Ascending aorta (tissue), 2 donors: Measurements from ENCODE around the gene LBR. TPM values are rescaled to one million over a fixed set of nuclear protein-coding genes. Genes with fewer than 3 reads are reported as not detected.

Experiments
- DNase-seq, 2 donors: peaks; one replicate each; pipeline ENCODE4 v3.0.0-alpha.2; 2019; ENCODE audit warnings: low spot score in 2 of 2
- H3K27ac ChIP-seq, 2 donors: fragments of 200-600 bp; sonication (generic); one replicate each; pipeline ENCODE4 v1.5.1; 2016 to 2017; ENCODE audit warnings: mild to moderate bottlenecking in 1 of 2
- H3K27me3 ChIP-seq: fragments of 200-600 bp; sonication (generic); one replicate; pipeline ENCODE4 v1.5.1; 2017
- H3K36me3 ChIP-seq, 2 donors: fragments of 200-600 bp; sonication (generic); one replicate each; pipeline ENCODE4 v1.5.1; 2016
- H3K4me1 ChIP-seq, 2 donors: fragments of 200-600 bp; sonication (generic); one replicate each; pipeline ENCODE4 v1.5.1; 2016 to 2017; ENCODE audit warnings: mild to moderate bottlenecking in 1 of 2
- H3K4me3 ChIP-seq, 2 donors: fragments of 200-600 bp; sonication (generic); one replicate each; pipeline ENCODE4 v1.5.1; 2016 to 2017; ENCODE audit warnings: mild to moderate bottlenecking in 1 of 2
- H3K9me3 ChIP-seq, 2 donors: fragments of 200-600 bp; sonication (generic); one replicate each; pipeline ENCODE4 v1.5.1; 2016
- intact Hi-C: fragments of 100-400 bp; cut with DNase I; formaldehyde crosslinking; loops from one replicate; pipeline ENCODE4 v1.15.1; 2023
- total RNA-seq: library from RNA; depleted of rRNA; stranded (reverse); fragments of >200 nt; gene quantifications from one replicate; pipeline ENCODE4 v1.1.0, GENCODE V29; 2016
- TF ChIP-seq, protein P1 (sequence below), 3 experiments: fragments of 200-600 bp in 2 of 3; fragments of 450-650 bp in 1 of 3; sonication (generic) in 2 of 3; IDR thresholded peaks; one replicate each; pipeline ENCODE4 v1.5.1; 2016 to 2019; ENCODE audit warnings: antibody characterized with exemption in 3 of 3, mild to moderate bottlenecking in 1 of 3, moderate library complexity in 1 of 3

Gene LBR
- total RNA-seq, 1 donor from 2014 or later, result 21.1 TPM

DNA sequence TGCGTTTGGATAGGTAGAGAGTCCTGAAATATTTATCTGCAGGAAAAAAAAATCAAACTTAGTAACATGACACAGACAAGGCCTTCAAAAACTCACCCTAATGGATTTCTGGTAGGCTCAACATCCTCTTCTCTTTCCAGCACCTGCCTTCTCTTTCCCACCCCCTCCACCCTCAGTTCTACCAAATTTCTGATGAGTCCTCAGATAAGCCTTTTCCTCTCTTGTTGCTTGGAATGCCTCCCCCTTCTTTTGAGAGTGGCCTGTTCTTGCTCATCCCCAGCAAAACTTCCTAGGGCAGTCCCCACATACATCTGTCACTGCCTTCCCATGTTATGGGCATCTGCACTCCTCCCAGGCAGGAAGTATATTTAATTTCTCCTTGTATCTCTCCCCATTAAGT lies 7.6 kb upstream of the LBR start:
- no peaks in the 10 kb centered on the region for H3K27me3 ChIP-seq
- no peaks in the 10 kb centered on the region for H3K9me3 ChIP-seq
- H3K36me3 ChIP-seq, result no peaks in the 10 kb centered on the region
- H3K4me1 ChIP-seq, result no peaks in the 10 kb centered on the region
- TF ChIP-seq, protein P1, sequence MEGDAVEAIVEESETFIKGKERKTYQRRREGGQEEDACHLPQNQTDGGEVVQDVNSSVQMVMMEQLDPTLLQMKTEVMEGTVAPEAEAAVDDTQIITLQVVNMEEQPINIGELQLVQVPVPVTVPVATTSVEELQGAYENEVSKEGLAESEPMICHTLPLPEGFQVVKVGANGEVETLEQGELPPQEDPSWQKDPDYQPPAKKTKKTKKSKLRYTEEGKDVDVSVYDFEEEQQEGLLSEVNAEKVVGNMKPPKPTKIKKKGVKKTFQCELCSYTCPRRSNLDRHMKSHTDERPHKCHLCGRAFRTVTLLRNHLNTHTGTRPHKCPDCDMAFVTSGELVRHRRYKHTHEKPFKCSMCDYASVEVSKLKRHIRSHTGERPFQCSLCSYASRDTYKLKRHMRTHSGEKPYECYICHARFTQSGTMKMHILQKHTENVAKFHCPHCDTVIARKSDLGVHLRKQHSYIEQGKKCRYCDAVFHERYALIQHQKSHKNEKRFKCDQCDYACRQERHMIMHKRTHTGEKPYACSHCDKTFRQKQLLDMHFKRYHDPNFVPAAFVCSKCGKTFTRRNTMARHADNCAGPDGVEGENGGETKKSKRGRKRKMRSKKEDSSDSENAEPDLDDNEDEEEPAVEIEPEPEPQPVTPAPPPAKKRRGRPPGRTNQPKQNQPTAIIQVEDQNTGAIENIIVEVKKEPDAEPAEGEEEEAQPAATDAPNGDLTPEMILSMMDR (IDR thresholded peaks at IDR 0.05), result no peak
- H3K4me3 ChIP-seq, result no peak overlapping the region
- H3K27ac ChIP-seq, result no peak overlapping the region
- no peak for DNase-seq
- intact Hi-C loops, result no loop called here

DNA sequence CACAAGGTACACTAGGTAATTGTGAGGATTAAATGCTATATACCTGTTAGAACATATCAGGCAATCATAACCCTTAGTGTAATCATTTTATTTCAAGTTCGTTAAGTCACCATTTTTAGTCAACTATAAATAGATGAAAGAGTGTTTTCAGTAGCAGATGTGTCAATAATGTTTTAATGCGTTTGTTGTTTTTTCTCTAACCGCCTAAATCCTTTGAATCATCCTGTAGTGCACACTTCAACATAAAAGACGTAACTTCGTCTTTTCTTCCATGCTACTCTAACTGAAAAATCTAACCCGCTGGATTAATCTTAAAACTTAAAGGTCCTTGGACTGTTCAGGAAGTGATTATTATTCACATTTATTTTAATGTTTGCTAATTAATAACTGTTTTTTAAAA lies 7.2 kb upstream of the LBR start:
- Histone ChIP-seq H3K36me3 (no peaks in the 10 kb centered on the region), H3K4me1 (no peaks in the 10 kb centered on the region), H3K27me3 (no peaks in the 10 kb centered on the region), H3K4me3 (no peak overlapping the region), H3K9me3 (no peaks in the 10 kb centered on the region), H3K27ac (no peak overlapping the region)
- intact Hi-C loops, result no loop called here
- no peak for DNase-seq
- TF ChIP-seq, protein P1 (IDR thresholded peaks at IDR 0.05), result no peak

DNA sequence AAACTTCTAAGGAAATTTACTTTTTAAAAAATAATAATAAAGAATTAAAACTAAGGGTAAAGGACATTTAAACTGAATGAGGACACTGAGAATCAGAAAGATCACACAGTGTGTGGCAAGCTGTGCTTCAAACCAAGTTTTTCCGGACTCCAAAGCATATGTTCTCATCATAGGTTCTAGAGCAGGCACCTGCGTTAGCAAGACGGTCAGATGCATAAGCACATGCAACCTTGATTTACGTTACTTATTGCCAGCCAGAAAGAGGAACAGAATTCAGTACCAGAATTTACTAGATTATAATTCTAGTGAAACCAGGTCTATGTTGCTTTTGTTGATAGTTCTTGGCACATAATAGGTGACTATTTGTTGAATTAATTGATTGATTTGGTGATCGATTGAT lies 6.2 kb upstream of the LBR start:
- no peak overlapping the region for H3K4me3 ChIP-seq
- no peak for DNase-seq
- TF ChIP-seq, protein P1 (IDR thresholded peaks at IDR 0.05), result no peak
- intact Hi-C loops, result no loop called here
- H3K9me3 ChIP-seq, result no peaks in the 10 kb centered on the region
- no peaks in the 10 kb centered on the region for H3K4me1 ChIP-seq
- H3K27me3 ChIP-seq, result no peaks in the 10 kb centered on the region
- no peaks in the 10 kb centered on the region for H3K36me3 ChIP-seq
- no peak overlapping the region for H3K27ac ChIP-seq

DNA sequence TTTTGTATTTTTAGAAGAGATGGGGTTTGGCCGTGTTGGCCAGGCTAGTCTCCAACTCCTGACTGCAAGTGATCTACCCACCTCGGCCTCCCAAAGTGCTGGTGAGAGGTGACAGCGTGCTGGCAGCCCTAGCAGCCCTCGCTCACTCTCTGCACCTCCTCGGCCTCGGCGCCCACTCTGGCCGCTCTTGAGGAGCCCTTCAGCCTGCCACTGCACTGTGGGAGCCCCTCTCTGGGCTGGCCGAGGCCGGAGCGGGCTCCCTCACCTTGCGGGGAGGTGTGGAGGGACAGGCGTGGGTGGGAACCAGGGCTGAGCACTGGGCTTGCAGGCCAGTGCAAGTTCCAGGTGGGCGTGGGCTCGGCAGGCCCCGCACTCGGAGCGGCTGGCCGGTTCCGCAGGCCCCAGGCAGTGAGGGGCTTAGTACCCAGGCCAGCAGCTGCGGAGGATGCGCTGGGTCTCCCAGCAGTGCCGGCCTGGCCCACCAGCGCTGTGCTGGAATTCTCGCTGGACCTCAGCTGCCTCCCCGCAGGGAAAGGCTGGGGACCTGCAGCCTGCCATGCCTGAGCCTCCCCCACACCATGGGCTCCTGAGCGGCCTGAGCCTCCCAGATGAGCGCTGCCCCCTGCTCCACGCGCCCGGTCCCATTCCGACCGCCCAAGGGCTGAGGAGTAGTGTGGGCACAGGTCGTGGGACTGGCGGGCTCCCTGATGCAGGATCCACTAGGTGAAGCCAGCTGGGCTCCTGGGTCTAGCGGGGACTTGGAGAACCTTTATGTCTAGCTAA lies 3.4 kb upstream of the LBR start:
- Histone ChIP-seq H3K36me3 (no peaks in the 10 kb centered on the region), H3K27me3 (no peaks in the 10 kb centered on the region)

DNA sequence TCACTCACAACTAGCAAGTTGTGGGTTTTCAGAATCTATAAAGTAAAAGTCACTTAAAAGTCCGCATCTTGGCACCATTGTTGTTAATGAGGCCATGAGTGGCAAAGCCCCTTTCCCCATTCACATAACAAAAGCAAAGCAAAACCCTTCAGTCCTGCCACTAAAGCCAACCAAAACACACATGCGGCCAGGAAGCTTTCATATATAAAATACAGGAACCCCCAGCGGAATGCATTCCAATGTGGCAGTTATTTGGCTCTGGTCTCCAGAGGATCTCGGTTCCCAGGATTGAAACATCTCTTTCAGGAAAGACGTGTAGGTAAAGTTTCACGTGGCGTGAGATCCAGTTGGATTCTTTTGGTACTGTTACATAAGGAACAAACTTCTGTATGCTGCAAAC lies 2.5 kb upstream of the LBR start:
- H3K4me3 ChIP-seq, result no peak overlapping the region
- H3K4me1 ChIP-seq, result peaks cover 0 to 15% of the 10 kb centered on the region in 2 donors
- no peak overlapping the region for H3K27ac ChIP-seq
- DNase-seq, result no peak
- intact Hi-C loops, result no loop called here
- TF ChIP-seq, protein P1 (IDR thresholded peaks at IDR 0.05), result no peak
- H3K36me3 ChIP-seq, result no peaks in the 10 kb centered on the region
- H3K27me3 ChIP-seq, result no peaks in the 10 kb centered on the region
- no peaks in the 10 kb centered on the region for H3K9me3 ChIP-seq

More for the DNA sequence above, 3.4 kb upstream of the LBR start:
- intact Hi-C loops, result no loop called here
- H3K4me1 ChIP-seq, result peaks cover 0 to 6% of the 10 kb centered on the region in 2 donors
- H3K27ac ChIP-seq, result no peak overlapping the region
- H3K4me3 ChIP-seq, result no peak overlapping the region
- no peaks in the 10 kb centered on the region for H3K9me3 ChIP-seq
- TF ChIP-seq, protein P1 (IDR thresholded peaks at IDR 0.05), result no peak
- no peak for DNase-seq
